A549 (cell line): ENCODE measurements around the gene TCEA3. TPM values are rescaled to one million over a fixed set of nuclear protein-coding genes. Genes with fewer than 3 reads are reported as not detected.

Experiments used
- ATAC-seq, 2 experiments: fragments of 200-7000 bp in 1 of 2; fragments of >200 bp in 1 of 2; cut with Nextera tagmentation in 1 of 2; cut with Tn5 transposase in 1 of 2; 3 replicates each; pipeline versions ENCODE4 v1.8.0 to v1.9.1; 2018 to 2020; ENCODE audit warnings: mild to moderate bottlenecking in 1 of 2, moderate library complexity in 1 of 2
- CTCF ChIA-PET: fragments of 300-600 bp; sonication (Branson Sonifier 250); formaldehyde crosslinking; extraction: SDS; loops from one replicate; lab custom pipeline; 2021; ENCODE audit warnings: antibody characterized with exemption, inconsistent platforms; lab: Yijun Ruan, JAX
- POLR2A ChIA-PET: fragments of 350-600 bp; formaldehyde crosslinking; extraction: SDS; loops from one replicate; lab custom pipeline; 2021; ENCODE audit warnings: antibody characterized with exemption, inconsistent platforms; lab: Yijun Ruan, JAX
- DNase-seq, 2 experiments: peaks; one replicate each; pipeline versions ENCODE4 v3.0.0 to v3.0.0-alpha.2; 2011 to 2016; ENCODE audit warnings: low read depth in 1 of 2, low spot score in 1 of 2
- FAIRE-seq: peaks from 2 replicates; lab custom pipeline; 2011; peaks lifted over from hg19 to GRCh38; lab: Jason Lieb, UNC
- H3K27ac ChIP-seq, 2 experiments: fragments of >200 bp; sonication (Bioruptor Twin); formaldehyde crosslinking; 3 replicates each; pipeline ENCODE4 v1.5.1; 2016 to 2017
- H3K4me1 ChIP-seq: fragments of >200 bp; sonication (Bioruptor Twin); formaldehyde crosslinking; 3 replicates; pipeline ENCODE4 v1.6.1; 2016
- H3K4me2 ChIP-seq: fragments of >200 bp; sonication (Bioruptor Twin); formaldehyde crosslinking; 3 replicates; pipeline ENCODE4 v1.6.1; 2016
- H3K4me3 ChIP-seq: fragments of >200 bp; sonication (Bioruptor Twin); formaldehyde crosslinking; 3 replicates; pipeline ENCODE4 v1.5.1; 2016
- H3K9me3 ChIP-seq: fragments of >200 bp; sonication (Bioruptor Twin); formaldehyde crosslinking; 3 replicates; pipeline ENCODE4 v1.6.1; 2016
- ATOH8 ChIP-seq: fragments of 250-450 bp; sonication (Bioruptor Pico); IDR thresholded peaks from 2 replicates; pipeline ENCODE4 v1.5.0; 2020; ENCODE audit warnings: low read depth, mild to moderate bottlenecking, moderate library complexity
- BCL3 ChIP-seq: fragments of >200 bp; sonication (Bioruptor Twin); formaldehyde crosslinking; IDR thresholded peaks from 3 replicates; pipeline ENCODE4 v1.6.1; 2016
- CEBPB ChIP-seq, 2 experiments: fragments of >200 bp in 1 of 2; sonication (Bioruptor Twin) in 1 of 2; formaldehyde crosslinking in 1 of 2; IDR thresholded peaks; 2 replicates each; pipeline ENCODE4 v1.6.1; 2012 to 2016
- EHF ChIP-seq: fragments of 250-450 bp; sonication (Bioruptor Pico); IDR thresholded peaks from 2 replicates; pipeline ENCODE4 v1.5.0; 2020; ENCODE audit warnings: mild to moderate bottlenecking
- EP300 ChIP-seq, 2 experiments: fragments of >200 bp; sonication (Bioruptor Twin); formaldehyde crosslinking; IDR thresholded peaks; 2 replicates in 1 of 2; 3 replicates in 1 of 2; pipeline ENCODE4 v1.6.1; 2016 to 2017
- ESRRA ChIP-seq: fragments of 150-350 bp; IDR thresholded peaks from 2 replicates; pipeline ENCODE4 v1.6.1; 2014; ENCODE audit warnings: mild to moderate bottlenecking, low read length, borderline replicate concordance
- HDAC2 ChIP-seq: fragments of 200-600 bp; sonication (generic); IDR thresholded peaks from 2 replicates; pipeline ENCODE4 v1.6.1; 2016
- HES2 ChIP-seq: fragments of >200 bp; sonication (Bioruptor Twin); formaldehyde crosslinking; IDR thresholded peaks from 2 replicates; pipeline ENCODE4 v1.6.1; 2016
- HMGXB4 ChIP-seq: fragments of 250-450 bp; sonication (Bioruptor Pico); IDR thresholded peaks from 2 replicates; pipeline ENCODE4 v1.5.0; 2021; ENCODE audit warnings: mild to moderate bottlenecking, moderate library complexity, borderline replicate concordance
- HOXB5 ChIP-seq: fragments of 250-450 bp; sonication (Bioruptor Pico); IDR thresholded peaks from 2 replicates; pipeline ENCODE4 v1.5.0; 2020; ENCODE audit warnings: mild to moderate bottlenecking, moderate library complexity
- KDM1A ChIP-seq: fragments of 200-600 bp; sonication (generic); IDR thresholded peaks from 2 replicates; pipeline ENCODE4 v1.6.1; 2016; ENCODE audit warnings: low read depth, mild to moderate bottlenecking
- MAFK ChIP-seq: fragments of 450-650 bp; IDR thresholded peaks from 2 replicates; pipeline ENCODE4 v1.6.1; 2014; ENCODE audit not compliant: partially characterized antibody
- MAX ChIP-seq: IDR thresholded peaks from 2 replicates; pipeline ENCODE4 v1.6.1; 2012
- PHF8 ChIP-seq: fragments of 200-600 bp; sonication (generic); IDR thresholded peaks from 2 replicates; pipeline ENCODE4 v1.6.1; 2016; ENCODE audit warnings: low read depth, mild to moderate bottlenecking, antibody characterized with exemption, moderate library complexity, borderline replicate concordance
- USF2 ChIP-seq: fragments of 450-650 bp; IDR thresholded peaks from 2 replicates; pipeline ENCODE4 v1.6.1; 2014; ENCODE audit warnings: antibody characterized with exemption
- WGBS: methylation state at CpG from one replicate; pipeline ENCODE4 v1.1.6; 2017; ENCODE audit errors: missing lambda C conversion rate; 5-methylcytosine and 5-hydroxymethylcytosine counted together
- polyA plus RNA-seq, 4 experiments: library from polyadenylated mRNA; depleted of rRNA in 3 of 4; stranded (reverse); fragments of >200 nt; fragmentation: RNase III in 1 of 4; extraction: RNeasy Plus Mini Kit Qiagen cat#74134 plus additional on column Dnase treatment in 1 of 4; gene quantifications; 2 replicates in 3 of 4; 3 replicates in 1 of 4; pipeline ENCODE4 v1.2.3, GENCODE V29; 2011 to 2017

Gene TCEA3
- polyA plus RNA-seq, 2 of the 4 experiments (the other 2 are of a cell fraction) = 0.58 TPM

GRCh38 chr1:23466423-23466989 lies 42.0 kb upstream of the TCEA3 start:
- no peak overlapping the region for H3K4me3 ChIP-seq
- TF ChIP-seq HES2 = no peak
- no peak for TF ChIP-seq USF2
- TF ChIP-seq MAX = no peak
- ChIA-PET POLR2A (no interaction called here), CTCF (interaction anchor here (1.2 to 1.8 kb wide), 3 partner anchors 31 to 63 kb away, joined by 3 to 8 read pairs (median 3); no protein-coding TSS in a partner anchor)
- ATAC-seq = no peak
- H3K4me2 ChIP-seq = no peak overlapping the region
- 100% methylated on average over 3 of the region's 3 CpGs for WGBS
- H3K4me1 ChIP-seq = no peaks in the 10 kb centered on the region
- no peak for DNase-seq
- no peaks in the 10 kb centered on the region for H3K9me3 ChIP-seq
- FAIRE-seq = no peak
- no peak overlapping the region for H3K27ac ChIP-seq

- POLR2A ChIA-PET = no interaction called here
- ATAC-seq (no peak), DNase-seq (no peak), FAIRE-seq (no peak)
- TF ChIP-seq EHF (CRISPR knock-in tag) = no peak
- TF ChIP-seq HDAC2 = no peak
- TF ChIP-seq KDM1A = no peak
- no peak for TF ChIP-seq HMGXB4 (CRISPR knock-in tag)
- no peak for TF ChIP-seq PHF8
- no peak for TF ChIP-seq EP300 (IDR thresholded peaks at IDR 0.05)
- TF ChIP-seq MAFK = no peak
- H3K4me1 ChIP-seq = no peaks in the 10 kb centered on the region
- no peak overlapping the region for H3K27ac ChIP-seq
- 65% methylated on average over 3 of the region's 3 CpGs for WGBS
- no peak overlapping the region for H3K4me2 ChIP-seq
- CTCF ChIA-PET = interaction anchor here (0.7 kb wide), 1 partner anchor 59 kb away, joined by 4 read pairs; no protein-coding TSS in a partner anchor
- H3K4me3 ChIP-seq = no peak overlapping the region
- no peaks in the 10 kb centered on the region for H3K9me3 ChIP-seq
Measured at GRCh38 chr1:23463286-23463685, 38.7 kb upstream of the TCEA3 start.

GRCh38 chr1:23462766-23463165 lies 38.2 kb upstream of the TCEA3 start:
- FAIRE-seq (no peak), DNase-seq (no peak), ATAC-seq (no peak)
- WGBS = 81% methylated on average over 2 of the region's 2 CpGs
- Histone ChIP-seq H3K4me3 (no peak overlapping the region), H3K4me2 (no peak overlapping the region), H3K27ac (no peak overlapping the region), H3K9me3 (no peaks in the 10 kb centered on the region), H3K4me1 (no peaks in the 10 kb centered on the region)
- TF ChIP-seq HOXB5 (no peak), ATOH8 (CRISPR knock-in tag) (no peak), ESRRA (no peak), CEBPB (IDR thresholded peaks at IDR 0.05) (no peak), BCL3 (no peak)
- POLR2A ChIA-PET = no interaction called here
- CTCF ChIA-PET = interaction anchor here (0.6 to 0.7 kb wide), 2 partner anchors 21 to 59 kb away, joined by 3 to 4 read pairs; no protein-coding TSS in a partner anchor
